ENCODE data around the gene TCHP.

- TF ChIP-seq POLR2A (IDR thresholded peaks at IDR 0.05) (no peak), CTCF (IDR thresholded peaks at IDR 0.05) (peak in 1 of 6 experiments; percentile 9)
Observed at GRCh38 chr12:109934026-109934425, 34.0 kb downstream of the TCHP start.
